ENCODE measurements around the gene KRT15.

Gene KRT15

DNA sequence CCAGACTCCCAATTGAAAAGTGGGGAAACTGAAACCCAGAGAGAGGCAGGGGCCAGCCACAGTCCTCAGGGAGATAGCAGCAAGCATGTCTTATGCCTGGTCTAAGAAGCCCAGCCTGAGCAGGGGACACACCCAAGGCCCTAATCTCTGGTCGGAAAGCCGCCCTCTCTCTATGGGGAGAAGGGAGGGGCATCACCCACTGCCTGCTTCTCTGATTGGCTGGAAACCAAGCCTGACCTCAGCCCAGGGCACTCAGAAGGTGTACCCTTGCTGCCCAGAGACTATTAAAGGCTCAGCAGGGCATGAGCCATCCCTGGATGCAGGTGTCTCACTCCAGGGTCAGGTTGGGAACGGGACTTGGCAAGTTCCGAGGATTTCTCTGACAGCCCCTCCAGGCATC is 7.6 kb downstream of the KRT15 start:
- no peak overlapping the region for H3K4me3 ChIP-seq (ENCODE audit: low read depth, low read length)
- no peak for DNase-seq (ENCODE audit: low read depth)

DNA sequence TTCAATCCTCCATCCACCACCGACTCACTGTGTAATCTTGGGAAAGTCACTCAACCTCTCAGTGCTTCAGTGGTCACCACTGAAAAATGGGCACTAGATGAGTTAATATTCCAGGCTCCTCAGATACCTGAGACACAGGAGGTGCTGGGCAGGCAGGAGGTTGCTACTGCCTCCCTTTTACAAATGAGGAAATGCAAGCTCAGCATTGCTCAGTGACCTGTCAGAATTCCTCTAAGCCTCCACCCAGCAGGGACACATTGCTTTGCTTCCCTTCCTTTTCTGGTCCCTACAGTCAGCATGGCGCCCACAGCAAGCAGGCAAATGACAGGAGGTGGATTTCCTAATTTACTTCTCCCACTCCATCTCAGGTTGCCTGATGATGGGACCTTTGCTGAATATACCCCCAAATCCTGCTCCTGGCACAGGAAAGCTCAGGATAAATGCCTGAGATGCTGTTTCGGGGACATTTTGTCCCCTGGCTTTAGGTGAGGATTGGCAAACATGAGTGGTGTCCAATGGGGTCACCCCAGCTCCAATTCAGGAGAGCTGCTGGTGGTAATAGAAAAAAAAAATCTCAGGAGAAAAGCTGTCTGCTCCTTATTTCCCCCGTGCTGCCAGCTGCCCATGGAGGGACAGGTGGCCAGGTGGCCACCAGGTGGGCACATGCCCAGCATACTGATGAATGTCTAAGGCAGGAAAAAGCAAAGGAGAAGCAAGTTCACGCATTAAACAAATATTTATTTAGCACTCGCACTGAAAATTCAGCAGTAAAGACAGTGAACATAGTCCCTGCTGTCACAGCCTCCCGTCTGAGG is 8.2 kb downstream of the KRT15 start:
- no peak overlapping the region for H3K4me3 ChIP-seq (ENCODE audit: low read depth, low read length)

DNA sequence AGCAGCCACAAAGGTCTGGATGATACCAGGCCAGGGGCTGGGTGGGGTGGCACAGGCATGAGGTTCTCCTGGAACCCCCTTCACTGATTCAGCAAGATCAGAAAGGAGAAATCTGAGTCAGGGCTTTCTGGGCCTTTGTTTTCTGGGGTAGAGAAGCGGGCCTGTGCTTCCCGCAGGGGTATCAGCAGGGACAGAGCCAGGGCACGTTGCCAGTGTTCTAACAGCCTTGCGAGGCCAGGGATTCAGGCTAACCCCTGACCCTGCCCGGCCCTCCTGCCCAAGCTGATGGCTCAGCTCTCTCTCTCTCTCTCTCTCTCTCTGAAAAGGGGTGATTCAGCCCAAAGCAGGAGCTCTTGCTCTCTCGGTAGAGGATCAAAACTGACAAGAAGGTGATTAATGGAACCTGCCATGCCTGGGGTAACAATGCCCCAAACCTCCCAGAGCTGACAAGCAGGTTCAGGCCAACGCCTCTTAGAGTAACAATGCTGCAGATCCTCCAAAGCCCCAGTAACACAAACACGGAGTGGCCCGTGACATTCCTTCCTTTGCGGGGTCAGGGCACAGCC is 11.3 kb downstream of the KRT15 start:
- H3K4me3 ChIP-seq (ENCODE audit: low read depth, low read length) = no peak overlapping the region
- DNase-seq (ENCODE audit: low read depth) = no peak

More for the DNA sequence above, 8.2 kb downstream of the KRT15 start:
- no peak for DNase-seq (ENCODE audit: low read depth)

DNA sequence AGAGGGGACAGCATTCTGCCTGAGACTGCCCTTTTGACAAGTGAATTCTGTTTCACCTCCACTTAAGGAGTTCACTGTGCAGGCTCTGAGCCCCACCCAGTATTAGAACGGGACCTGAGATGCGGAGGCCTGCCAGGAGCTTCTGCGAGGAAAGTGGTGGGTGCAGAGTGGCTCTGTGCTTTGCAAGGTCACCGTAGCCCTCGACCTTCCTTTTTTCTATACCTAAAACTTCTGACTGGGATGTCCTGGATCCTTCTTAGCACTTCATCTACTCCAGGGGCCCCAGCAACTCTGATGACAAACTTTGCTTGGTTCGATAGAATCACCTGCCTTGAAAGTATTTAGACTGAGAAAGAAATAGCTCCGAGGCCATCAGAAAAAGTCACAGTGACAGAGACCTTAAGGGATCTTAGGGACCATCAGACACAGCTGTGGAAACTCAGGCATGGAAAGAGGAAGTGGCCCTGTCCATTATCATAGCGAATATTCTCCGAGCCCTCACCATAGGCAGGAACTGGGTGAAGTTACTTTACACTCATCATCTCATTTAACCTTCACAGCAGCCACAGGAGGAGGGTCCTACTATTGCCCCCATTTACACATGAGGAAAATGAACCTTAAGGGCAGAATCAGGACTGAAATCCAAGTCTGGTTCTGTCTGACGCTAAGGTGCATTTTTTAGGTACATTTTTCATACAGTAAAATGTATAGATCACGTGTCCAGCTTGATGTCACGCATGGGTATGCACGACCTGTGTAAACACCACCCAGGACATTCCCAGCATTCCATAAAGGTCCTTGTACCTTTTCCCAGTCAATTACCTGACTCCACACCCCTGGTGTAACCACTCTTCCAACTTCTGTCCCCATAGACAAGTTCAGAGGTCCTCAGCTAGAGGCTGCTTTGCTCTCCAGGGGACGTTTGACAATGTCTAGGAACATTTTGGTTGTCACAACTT is 12.6 kb downstream of the KRT15 start:
- no peak for DNase-seq (ENCODE audit: low read depth)
- no peak overlapping the region for H3K4me3 ChIP-seq (ENCODE audit: low read depth, low read length)

DNA sequence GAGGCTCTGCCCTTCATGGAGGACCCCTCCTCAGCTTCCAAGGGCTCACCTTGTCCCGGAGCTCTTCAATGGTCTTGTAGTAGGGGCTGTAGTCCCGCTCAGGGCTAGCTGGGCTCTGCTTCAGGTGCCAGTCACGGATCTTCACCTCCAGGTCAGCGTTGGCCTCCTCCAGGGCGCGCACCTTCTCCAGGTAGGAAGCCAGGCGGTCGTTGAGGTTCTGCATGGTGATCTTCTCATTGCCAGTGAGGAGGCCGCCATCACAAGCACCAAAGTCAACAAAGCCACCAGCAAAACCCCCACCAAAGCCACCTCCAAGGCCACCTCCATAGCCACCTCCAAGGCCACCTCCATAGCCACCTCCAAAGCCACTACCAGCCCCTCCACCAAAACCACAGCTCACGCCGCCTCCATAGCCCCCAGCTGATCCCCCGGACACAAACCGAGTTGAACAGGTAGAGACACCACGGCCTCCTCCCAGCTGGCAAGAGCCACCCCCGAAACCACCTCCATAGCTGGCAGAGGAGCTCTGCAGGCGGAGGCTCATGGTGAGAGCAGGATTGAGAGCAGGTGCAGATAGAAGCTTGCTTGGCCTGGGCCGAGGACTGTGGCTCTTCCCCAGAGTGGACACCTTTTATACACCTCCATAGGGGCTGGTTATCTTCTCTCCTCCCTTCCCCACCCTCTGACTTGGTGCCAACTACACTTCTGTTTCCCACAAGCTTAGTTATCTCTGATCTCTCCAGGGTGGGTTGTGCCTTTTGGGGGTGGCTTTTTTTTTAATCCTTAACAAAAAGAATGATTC is 13.5 kb downstream of the KRT15 start, which contains the start of gene KRT13:
KRT13 (minus strand) TSS at position 606 of the 802 bp plus-strand sequence; CDS start at position 544, 62 bp downstream.
- DNase-seq (ENCODE audit: low read depth) = no peak
- no peak within 1 kb of the TSS for H3K4me3 ChIP-seq (ENCODE audit: low read depth, low read length)

DNA sequence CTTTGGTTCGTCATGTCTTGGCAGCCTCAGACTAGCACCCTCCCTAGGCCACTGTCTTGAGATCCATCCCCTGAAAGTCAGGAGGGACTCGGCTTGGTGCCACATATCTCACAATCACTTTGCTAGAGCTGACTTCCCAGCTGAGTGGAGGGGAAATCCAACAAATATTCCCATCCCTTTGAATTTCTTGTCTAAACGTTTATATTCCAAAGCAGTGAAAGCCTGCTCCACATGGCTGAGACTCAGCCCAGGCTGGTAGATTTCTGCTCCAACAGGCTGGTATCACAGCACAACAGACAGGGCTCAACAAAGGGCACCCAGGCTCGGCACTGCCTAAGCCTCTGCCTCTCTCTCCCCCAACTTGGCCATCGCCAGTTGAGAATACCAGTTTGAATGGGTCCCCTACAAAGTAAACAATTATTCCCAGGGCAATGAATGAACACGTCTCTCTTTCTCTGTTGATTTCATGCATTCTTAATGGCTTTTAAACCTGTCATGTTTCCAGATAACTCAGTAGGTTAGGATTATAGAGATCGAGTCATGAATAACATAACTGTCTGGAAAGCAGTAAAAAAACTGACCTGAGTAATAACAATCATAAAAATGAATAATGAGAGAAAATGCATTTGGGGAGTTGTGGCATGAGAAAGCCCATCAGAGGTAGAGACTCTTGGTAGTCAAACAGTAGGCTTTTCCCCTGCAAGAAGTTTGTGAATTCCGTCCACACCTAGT is 14.3 kb downstream of the KRT15 start:
- no peak for DNase-seq (ENCODE audit: low read depth)
- no peak overlapping the region for H3K4me3 ChIP-seq (ENCODE audit: low read depth, low read length)

DNA sequence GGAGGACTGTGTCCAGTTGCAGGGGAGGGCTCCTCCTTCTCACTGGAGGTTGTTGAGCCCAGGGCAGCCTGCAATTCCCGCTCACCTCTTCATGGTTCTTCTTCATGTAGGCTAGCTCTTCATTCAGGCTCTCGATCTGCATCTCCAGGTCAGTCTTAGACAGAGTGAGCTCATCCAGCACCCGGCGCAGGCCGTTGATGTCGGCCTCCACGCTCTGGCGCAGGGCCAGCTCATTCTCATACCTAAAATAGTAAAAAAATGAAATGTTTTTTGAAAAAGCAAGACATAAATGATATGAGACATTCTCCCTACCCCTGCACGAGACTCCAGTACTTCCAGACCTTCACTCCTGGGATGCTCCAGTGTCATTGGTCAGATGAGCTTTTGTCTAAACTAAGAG is 15.5 kb downstream of the KRT15 start:
- no peak for DNase-seq (ENCODE audit: low read depth)
- H3K4me3 ChIP-seq (ENCODE audit: low read depth, low read length) = no peak overlapping the region

DNA sequence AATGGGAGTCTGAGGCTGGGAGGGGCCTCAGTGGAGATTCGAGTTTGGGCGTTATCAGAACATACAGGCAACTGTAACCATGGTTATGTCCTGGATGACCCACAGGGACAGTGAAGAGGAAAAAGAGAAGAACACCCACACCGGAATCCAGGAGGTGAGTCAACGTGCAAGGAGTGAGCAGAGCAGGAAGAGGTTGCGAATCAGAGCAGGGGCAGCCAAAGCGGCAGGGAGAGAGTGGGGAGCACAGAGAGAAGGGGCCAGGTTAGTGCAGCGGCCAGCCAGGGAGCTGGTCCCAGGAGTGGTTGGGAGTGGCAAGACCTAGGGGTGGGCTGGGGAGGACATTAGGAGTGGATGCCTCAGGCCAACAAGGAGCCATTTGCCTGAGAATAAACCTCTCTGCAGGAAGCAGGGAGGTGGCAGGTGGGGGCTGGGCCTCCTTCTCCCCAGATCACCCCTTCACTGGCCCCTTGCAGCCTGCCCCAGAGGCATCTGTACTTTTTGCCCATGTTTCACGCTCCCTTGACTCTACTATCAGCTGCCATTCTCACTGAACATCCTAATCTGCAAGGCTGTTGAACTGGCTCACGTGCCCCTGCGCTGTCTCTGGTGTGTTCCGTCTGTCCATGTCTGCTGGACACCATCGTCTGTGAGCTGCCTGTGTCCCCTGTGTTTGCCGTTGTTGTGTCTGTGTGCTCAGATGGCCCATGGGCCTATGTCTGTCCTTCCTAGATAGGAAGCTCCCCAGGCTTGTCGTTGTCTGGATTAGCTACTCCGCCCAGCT is 18.4 kb downstream of the KRT15 start:
- DNase-seq (ENCODE audit: low read depth) = no peak
- H3K4me3 ChIP-seq (ENCODE audit: low read depth, low read length) = no peak overlapping the region

DNA sequence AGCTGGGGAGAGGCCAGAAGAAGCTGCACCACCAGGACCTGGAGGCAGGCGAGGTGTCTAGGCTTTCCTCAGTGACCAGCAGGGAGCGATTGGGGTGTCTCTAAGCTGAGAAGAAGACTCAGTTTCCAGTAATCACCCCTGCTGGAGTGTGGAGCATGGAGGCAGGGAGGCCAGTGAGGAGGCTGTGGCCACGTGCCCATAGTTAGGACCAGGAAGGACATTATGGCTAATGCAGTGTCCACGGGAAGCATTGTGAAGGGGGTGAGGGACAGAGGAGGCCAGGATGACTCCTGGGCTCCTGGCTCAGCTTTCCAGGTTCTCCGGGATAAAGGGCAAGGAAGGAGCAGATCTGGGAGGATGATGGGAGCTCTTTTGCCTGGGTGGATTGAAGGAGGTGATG is 19.0 kb downstream of the KRT15 start:
- H3K4me3 ChIP-seq (ENCODE audit: low read depth, low read length) = no peak overlapping the region
- DNase-seq (ENCODE audit: low read depth) = no peak

DNA sequence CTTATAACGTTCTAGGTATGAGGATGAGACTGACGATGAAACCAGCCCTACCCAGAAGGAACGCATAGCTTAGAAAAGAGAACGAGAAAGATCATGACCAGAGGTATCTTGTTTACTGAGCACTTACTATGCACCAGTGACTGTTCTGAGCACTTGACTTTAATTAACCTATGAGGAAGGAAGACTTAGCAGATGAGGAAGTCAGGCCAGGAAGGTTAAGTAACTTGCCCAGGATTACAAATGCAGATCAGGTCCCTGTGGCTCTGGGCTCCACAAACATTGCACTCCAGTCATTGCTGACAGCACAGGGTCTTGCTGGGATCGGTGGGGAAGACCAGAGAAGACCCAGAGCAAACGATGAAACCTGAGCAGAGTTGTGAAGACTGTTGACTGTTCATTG is 20.4 kb downstream of the KRT15 start:
- H3K4me3 ChIP-seq (ENCODE audit: low read depth, low read length) = no peak overlapping the region
- DNase-seq (ENCODE audit: low read depth) = no peak

DNA sequence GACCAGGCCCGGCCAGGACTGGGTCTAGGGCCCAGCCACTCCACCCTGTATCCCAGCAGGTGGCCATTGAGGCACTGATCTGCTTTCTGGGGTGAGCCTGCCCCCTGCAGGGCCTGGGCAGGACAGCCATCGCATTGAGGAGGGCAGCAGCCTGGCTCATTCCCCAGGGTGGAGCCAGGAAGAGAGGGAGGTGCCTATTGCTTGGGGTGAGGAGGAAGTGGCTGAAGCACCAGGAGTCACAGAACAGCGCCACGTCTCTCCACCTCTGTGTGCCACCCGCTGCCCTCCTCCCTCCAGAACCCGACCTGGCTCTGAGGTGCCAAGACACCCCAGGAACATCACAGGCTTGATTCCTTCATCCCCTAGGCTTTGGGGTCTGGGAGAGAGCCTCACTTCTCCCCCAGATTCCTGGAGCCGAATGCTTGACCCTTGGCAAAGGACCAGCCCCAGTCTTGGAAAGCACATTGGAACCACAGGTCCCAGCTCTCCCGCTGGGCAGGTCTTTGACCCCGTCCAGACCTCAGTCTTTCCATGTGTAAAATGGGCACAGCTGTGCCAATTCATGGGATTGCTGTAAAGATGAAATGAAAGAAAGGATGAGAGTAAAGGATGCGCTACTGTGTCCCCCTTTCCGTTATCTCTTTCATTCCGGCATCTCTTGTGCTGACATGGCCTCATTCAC is 21.7 kb downstream of the KRT15 start:
- DNase-seq (ENCODE audit: low read depth) = peak; percentile 45
- no peak overlapping the region for H3K4me3 ChIP-seq (ENCODE audit: low read depth, low read length)

DNA sequence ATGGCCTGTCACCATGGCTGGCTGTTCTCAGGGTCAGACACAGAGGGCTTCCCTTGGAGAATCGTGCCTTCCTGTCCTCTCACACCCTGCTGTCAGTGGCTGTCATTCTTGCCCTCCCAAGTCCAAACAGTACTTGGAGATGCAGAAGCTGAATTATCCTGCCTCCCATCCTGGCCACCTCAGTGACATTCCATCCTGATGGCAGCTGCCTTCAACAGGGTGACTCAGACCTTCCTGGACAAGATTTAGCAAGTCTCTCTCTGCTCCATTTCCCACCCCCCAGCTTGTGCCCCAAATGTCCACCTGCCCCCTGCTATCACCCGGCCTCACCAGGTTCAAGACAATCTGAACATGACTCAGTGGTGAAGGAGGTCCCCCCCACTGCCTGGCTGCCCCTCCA is 24.2 kb downstream of the KRT15 start:
- no peak for DNase-seq (ENCODE audit: low read depth)
- no peak overlapping the region for H3K4me3 ChIP-seq (ENCODE audit: low read depth, low read length)

DNA sequence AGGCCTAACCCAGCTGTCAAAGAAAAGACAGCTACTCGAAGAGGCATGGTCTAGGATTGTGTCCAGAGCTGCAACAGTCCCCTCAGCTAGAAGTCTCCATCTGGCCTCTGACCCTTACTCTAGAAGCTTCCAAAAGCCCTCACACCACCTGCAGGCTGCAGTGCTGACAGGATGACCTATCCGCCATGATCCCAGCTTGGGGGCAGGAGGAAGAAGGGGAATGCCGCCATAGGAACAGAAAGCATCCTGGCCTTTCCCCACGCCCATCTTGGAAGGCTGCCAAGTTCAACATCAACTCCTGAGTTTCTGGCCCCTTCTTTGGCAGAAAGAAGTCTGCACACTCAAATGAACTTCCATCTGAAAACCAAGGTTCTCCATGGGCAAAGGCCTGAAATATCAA is 25.9 kb downstream of the KRT15 start:
- DNase-seq (ENCODE audit: low read depth) = no peak
- H3K4me3 ChIP-seq (ENCODE audit: low read depth, low read length) = no peak overlapping the region

DNA sequence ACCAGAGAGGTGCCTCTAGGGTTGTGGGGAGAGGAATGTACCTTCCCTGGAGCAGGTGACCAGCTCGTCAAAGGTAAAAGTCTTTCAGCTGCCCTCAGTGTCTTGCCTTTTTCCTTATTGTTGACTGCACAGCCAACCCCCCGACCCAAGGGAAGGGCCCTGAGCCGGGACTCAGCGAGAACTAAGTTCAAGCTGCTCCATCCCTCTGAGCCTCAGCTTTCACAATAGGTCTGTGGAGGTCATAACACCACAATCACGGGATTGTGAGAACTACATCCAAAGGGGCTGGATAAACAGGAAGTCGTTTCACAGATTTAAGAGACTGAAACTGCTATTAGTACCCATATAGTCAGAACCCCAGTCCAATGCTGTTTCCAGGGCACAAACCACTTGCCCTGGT is 26.3 kb downstream of the KRT15 start:
- peak; percentile 23 for DNase-seq (ENCODE audit: low read depth)
- no peak overlapping the region for H3K4me3 ChIP-seq (ENCODE audit: low read depth, low read length)

DNA sequence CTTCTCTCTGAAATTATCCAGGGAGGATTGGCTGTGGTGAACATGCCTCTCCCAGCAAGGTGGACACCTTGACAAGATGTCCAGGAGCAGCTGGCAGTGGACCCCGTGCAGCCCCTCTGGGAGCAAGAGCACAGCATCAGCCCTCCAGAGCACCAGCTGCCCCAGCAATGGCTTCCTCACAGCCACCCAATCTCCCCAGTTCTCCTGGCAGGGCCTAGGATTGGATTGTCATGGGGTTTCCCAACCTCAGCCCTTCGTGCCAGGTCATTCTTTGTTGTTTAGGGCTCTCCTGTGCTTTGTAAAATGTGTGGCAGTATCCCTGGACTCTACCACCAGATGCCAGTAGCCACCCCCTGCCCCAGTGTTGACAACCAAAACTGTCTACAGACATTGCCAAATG is 27.2 kb downstream of the KRT15 start:
- H3K4me3 ChIP-seq (ENCODE audit: low read depth, low read length) = no peak overlapping the region
- no peak for DNase-seq (ENCODE audit: low read depth)

DNA sequence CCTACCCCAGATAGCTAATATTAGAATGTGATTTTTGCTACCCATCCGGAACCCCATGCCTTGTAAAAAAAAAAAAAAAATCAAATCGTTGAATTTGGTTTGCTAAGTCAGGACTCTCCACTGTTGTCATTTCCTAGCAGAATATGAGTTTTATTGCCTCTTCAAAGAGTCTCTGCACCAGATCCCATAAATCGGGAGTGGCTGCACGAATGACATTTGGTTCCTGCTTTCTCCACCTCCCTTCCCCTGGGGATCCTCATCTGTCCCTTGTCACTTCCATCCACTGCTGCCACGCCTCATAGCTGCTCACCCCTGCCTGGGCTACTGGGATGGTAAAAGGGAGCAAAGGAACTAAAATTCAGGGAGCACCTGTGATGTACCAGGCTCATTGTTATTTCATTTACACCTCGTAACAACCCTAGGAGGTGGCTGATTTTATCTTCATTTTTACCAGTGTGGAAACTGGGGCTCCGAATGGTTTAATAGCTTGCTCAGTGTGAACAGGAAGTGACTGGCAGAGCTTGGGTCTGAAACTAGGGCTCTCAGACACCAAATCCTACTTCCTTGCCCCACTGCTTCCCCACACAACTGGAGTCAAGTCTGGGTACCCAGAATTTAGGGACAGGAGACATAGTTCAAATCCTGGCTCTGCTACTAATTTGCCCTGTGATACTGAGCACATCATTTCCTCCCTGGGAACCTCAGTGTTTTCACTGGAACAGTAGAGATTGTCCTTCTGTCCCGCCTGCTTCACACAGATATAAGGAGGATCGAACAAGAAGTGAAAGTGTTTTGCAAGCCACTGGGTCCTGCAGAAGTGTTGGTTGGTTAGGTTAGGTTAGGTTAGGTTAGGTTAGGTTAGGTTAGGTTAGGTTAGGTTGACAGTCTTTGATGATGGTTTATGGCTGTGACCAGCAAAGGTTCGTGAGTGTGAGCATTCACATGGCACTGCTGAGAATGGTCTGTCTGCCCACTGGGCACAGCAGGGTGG is 28.4 kb downstream of the KRT15 start:
- H3K4me3 ChIP-seq (ENCODE audit: low read depth, low read length) = no peak overlapping the region
- DNase-seq (ENCODE audit: low read depth) = no peak

Measured in skeletal muscle cell (primary cell).